Caco-2 (cell line): ENCODE results near the gene ZDHHC14. TPM values are rescaled to one million over a fixed set of nuclear protein-coding genes. Genes with fewer than 3 reads are reported as not detected.

Experiments
- BruUV-seq: library from RNA; stranded (reverse); fragments of 400-500 nt; replicated peaks from 2 replicates; lab custom pipeline; 2021; lab: Mats Ljungman, UMichigan
- CTCF ChIA-PET: fragments of 300-600 bp; sonication (Branson Sonifier 250); formaldehyde crosslinking; loops from one replicate; lab custom pipeline; 2022; ENCODE audit warnings: antibody characterized with exemption; lab: Charles Lee
- POLR2A ChIA-PET: fragments of 300-600 bp; sonication (Branson Sonifier 250); formaldehyde crosslinking; loops from one replicate; lab custom pipeline; 2022; ENCODE audit warnings: antibody characterized with exemption; lab: Charles Lee
- DNase-seq, 2 experiments: peaks; one replicate each; pipeline versions ENCODE4 v3.0.0 to v3.0.0-alpha.2; 2020 to 2022
- H3K27me3 ChIP-seq: replicated peaks from 2 replicates; pipeline ENCODE4 v1.6.0; 2011; ENCODE audit warnings: low read length; ENCODE audit not compliant: control insufficient read depth, insufficient read depth
- H3K36me3 ChIP-seq: 2 replicates; pipeline ENCODE4 v1.5.1; 2011; ENCODE audit warnings: low read length; ENCODE audit not compliant: control insufficient read depth, insufficient read depth
- H3K4me1 ChIP-seq: fragments of 250-450 bp; sonication (Bioruptor Pico); 2 replicates; pipeline ENCODE4 v1.5.1; 2020; ENCODE audit warnings: mild to moderate bottlenecking
- H3K4me3 ChIP-seq: 2 replicates; pipeline ENCODE4 v1.5.1; 2011; ENCODE audit warnings: low read depth, mild to moderate bottlenecking, control low read depth, low read length
- H3K9me3 ChIP-seq: fragments of 250-450 bp; sonication (Bioruptor Pico); 2 replicates; pipeline ENCODE4 v1.5.1; 2020; ENCODE audit warnings: mild to moderate bottlenecking, moderate library complexity
- H3K27ac Mint-ChIP-seq: one replicate; pipeline ENCODE4 v1.8.0; 2022; ENCODE audit warnings: mixed read lengths; ENCODE audit not compliant: unreplicated experiment
- H3K27me3 Mint-ChIP-seq: one replicate; pipeline ENCODE4 v1.8.0; 2022; ENCODE audit warnings: mixed read lengths; ENCODE audit not compliant: insufficient read depth, unreplicated experiment
- H3K36me3 Mint-ChIP-seq: one replicate; pipeline ENCODE4 v1.8.0; 2022; ENCODE audit warnings: mild to moderate bottlenecking, mixed read lengths; ENCODE audit not compliant: insufficient read depth, unreplicated experiment
- H3K4me1 Mint-ChIP-seq: one replicate; pipeline ENCODE4 v1.8.0; 2022; ENCODE audit warnings: low read depth, mixed read lengths; ENCODE audit not compliant: unreplicated experiment
- H3K4me3 Mint-ChIP-seq: one replicate; pipeline ENCODE4 v1.8.0; 2022; ENCODE audit warnings: mild to moderate bottlenecking, moderate library complexity, mixed read lengths; ENCODE audit not compliant: unreplicated experiment
- H3K9me3 Mint-ChIP-seq: one replicate; pipeline ENCODE4 v1.8.0; 2022; ENCODE audit warnings: mixed read lengths; ENCODE audit not compliant: unreplicated experiment
- intact Hi-C: fragments of 100-400 bp; cut with micrococcal nuclease; formaldehyde crosslinking; loops from one replicate; pipeline ENCODE4 v1.10.0; 2022; ENCODE audit not compliant: unreplicated experiment
- total RNA-seq: library from RNA; stranded (reverse); gene quantifications from 2 replicates; pipeline ENCODE4 v1.2.3, GENCODE V29; 2022
- TF ChIP-seq, protein P1 (sequence below), 2 experiments: fragments of 200-600 bp in 1 of 2; IDR thresholded peaks; 1 replicate in 1 of 2; 2 replicates in 1 of 2; pipeline versions ENCODE4 v1.5.1 to v1.8.0; 2011 to 2022; ENCODE audit warnings: antibody characterized with exemption in 1 of 2, control low read depth in 1 of 2, inconsistent platforms in 1 of 2, low read depth in 1 of 2, low read length in 1 of 2, mild to moderate bottlenecking in 1 of 2, moderate library complexity in 1 of 2; ENCODE audit not compliant: insufficient read depth in 1 of 2, severe bottlenecking in 1 of 2, unreplicated experiment in 1 of 2

Gene ZDHHC14
- total RNA-seq, 1 experiment from 2014 or later: 22.1 TPM

DNA sequence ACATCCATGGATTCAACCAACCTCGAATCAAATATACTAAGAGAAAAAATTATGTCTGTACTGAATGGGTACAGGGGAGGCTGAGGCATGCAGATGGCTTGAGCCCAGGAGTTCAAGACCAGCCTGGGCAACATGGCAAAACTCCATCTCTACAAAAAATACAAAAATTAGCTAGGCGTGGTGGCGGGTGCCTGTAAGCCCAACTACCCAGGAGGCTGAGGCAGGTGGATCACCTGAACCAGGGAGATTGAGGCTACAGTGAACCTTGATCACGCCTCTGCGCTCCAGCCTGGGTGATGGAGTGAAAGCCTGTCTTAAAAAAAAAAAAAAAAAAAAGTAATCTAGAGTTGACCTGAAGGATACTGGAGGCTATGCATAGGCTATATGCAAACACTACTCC, 223.0 kb downstream of the ZDHHC14 start:
- TF ChIP-seq, protein P1, sequence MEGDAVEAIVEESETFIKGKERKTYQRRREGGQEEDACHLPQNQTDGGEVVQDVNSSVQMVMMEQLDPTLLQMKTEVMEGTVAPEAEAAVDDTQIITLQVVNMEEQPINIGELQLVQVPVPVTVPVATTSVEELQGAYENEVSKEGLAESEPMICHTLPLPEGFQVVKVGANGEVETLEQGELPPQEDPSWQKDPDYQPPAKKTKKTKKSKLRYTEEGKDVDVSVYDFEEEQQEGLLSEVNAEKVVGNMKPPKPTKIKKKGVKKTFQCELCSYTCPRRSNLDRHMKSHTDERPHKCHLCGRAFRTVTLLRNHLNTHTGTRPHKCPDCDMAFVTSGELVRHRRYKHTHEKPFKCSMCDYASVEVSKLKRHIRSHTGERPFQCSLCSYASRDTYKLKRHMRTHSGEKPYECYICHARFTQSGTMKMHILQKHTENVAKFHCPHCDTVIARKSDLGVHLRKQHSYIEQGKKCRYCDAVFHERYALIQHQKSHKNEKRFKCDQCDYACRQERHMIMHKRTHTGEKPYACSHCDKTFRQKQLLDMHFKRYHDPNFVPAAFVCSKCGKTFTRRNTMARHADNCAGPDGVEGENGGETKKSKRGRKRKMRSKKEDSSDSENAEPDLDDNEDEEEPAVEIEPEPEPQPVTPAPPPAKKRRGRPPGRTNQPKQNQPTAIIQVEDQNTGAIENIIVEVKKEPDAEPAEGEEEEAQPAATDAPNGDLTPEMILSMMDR (IDR thresholded peaks at IDR 0.05; ENCODE audit: insufficient read depth in 1 of 2, low read depth in 1 of 2, low read length in 1 of 2, severe bottlenecking in 1 of 2, unreplicated experiment in 1 of 2): no peak
- BruUV-seq: no TSS peak
- Histone ChIP-seq H3K36me3 (0 out of 2 replicates have a peak, but pooled peaks cover 2% of the 10 kb centered on the region), H3K4me1 (no peaks in the 10 kb centered on the region), H3K9me3 (no peaks in the 10 kb centered on the region), H3K4me3 (no peak overlapping the region), H3K27me3 (no peaks in the 10 kb centered on the region)
- H3K4me3 Mint-ChIP-seq: no peak overlapping the region
- DNase-seq: no peak
- no peaks in the 10 kb centered on the region for H3K27me3 Mint-ChIP-seq
- H3K9me3 Mint-ChIP-seq: no peaks in the 10 kb centered on the region
- H3K36me3 Mint-ChIP-seq: peaks cover 16% of the 10 kb centered on the region
- peaks cover 12% of the 10 kb centered on the region for H3K4me1 Mint-ChIP-seq
- H3K27ac Mint-ChIP-seq: no peak overlapping the region
- CTCF ChIA-PET: no interaction called here
- POLR2A ChIA-PET: no interaction called here
- intact Hi-C loops: no loop called here

- H3K27me3 ChIP-seq: no peaks in the 10 kb centered on the region
- H3K9me3 Mint-ChIP-seq: no peaks in the 10 kb centered on the region
- no peak overlapping the region for H3K27ac Mint-ChIP-seq
- intact Hi-C loops: no loop called here
- H3K27me3 Mint-ChIP-seq: no peaks in the 10 kb centered on the region
- CTCF ChIA-PET: no interaction called here
- no TSS peak for BruUV-seq
- TF ChIP-seq, protein P1 (IDR thresholded peaks at IDR 0.05; ENCODE audit: insufficient read depth in 1 of 2, low read depth in 1 of 2, low read length in 1 of 2, severe bottlenecking in 1 of 2, unreplicated experiment in 1 of 2): no peak
- H3K4me1 ChIP-seq: no peaks in the 10 kb centered on the region
- peaks cover 16% of the 10 kb centered on the region for H3K36me3 Mint-ChIP-seq
- POLR2A ChIA-PET: no interaction called here
- no peak overlapping the region for H3K4me3 ChIP-seq
- H3K9me3 ChIP-seq: no peaks in the 10 kb centered on the region
- peaks cover 12% of the 10 kb centered on the region for H3K4me1 Mint-ChIP-seq
- DNase-seq: no peak
- H3K4me3 Mint-ChIP-seq: no peak overlapping the region
- H3K36me3 ChIP-seq: 0 out of 2 replicates have a peak, but pooled peaks cover 2% of the 10 kb centered on the region
Measured at GRCh38 chr6:157604816-157605215, 223.8 kb downstream of the ZDHHC14 start.

DNA sequence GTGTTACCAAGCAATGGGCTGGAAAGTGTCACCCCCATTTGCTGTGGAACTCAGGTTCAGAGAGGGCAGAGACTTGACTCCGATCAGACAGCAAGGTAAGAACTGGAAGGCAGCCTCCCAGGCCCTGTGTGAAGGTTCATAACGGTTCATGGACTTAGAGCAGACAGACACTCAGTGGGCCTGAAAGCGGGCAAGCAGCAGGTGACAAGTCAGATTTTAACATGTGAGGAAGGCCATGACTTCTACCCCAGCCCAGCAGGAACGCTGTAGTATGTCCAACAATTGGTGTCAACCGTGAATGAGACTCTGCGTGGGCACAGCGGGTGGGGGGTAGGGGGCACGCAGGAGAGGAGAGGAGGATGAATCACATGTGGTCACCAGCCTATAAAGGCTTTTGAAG, 224.5 kb downstream of the ZDHHC14 start:
- Mint-ChIP-seq H3K9me3 (no peaks in the 10 kb centered on the region), H3K4me3 (no peak overlapping the region), H3K27me3 (no peaks in the 10 kb centered on the region), H3K27ac (no peak overlapping the region), H3K36me3 (peaks cover 19% of the 10 kb centered on the region), H3K4me1 (peaks cover 12% of the 10 kb centered on the region)
- ChIA-PET POLR2A (no interaction called here), CTCF (no interaction called here)
- no peaks in the 10 kb centered on the region for H3K27me3 ChIP-seq
- no peak overlapping the region for H3K4me3 ChIP-seq
- DNase-seq: no peak
- TF ChIP-seq, protein P1 (IDR thresholded peaks at IDR 0.05; ENCODE audit: insufficient read depth in 1 of 2, low read depth in 1 of 2, low read length in 1 of 2, severe bottlenecking in 1 of 2, unreplicated experiment in 1 of 2): no peak
- H3K36me3 ChIP-seq: 0 out of 2 replicates have a peak, but pooled peaks cover 2% of the 10 kb centered on the region
- intact Hi-C loops: no loop called here
- H3K9me3 ChIP-seq: no peaks in the 10 kb centered on the region
- BruUV-seq: no TSS peak
- H3K4me1 ChIP-seq: no peaks in the 10 kb centered on the region
